DND-41 (cell line): ENCODE measurements around the gene DCLK1.

Source experiments
- EZH2 ChIP-seq: IDR thresholded peaks from 3 replicates; pipeline ENCODE4 v1.6.1; 2012; ENCODE audit warnings: borderline replicate concordance, low read depth, mild to moderate bottlenecking, moderate library complexity, low read length, inconsistent platforms; ENCODE audit not compliant: severe bottlenecking
- TF ChIP-seq, protein P1 (sequence below): IDR thresholded peaks from 2 replicates; pipeline ENCODE4 v1.5.1; 2012; ENCODE audit warnings: borderline replicate concordance, low read length, moderate library complexity, mild to moderate bottlenecking; ENCODE audit not compliant: poor library complexity, severe bottlenecking; ENCODE audit errors: extremely low read depth

DNA sequence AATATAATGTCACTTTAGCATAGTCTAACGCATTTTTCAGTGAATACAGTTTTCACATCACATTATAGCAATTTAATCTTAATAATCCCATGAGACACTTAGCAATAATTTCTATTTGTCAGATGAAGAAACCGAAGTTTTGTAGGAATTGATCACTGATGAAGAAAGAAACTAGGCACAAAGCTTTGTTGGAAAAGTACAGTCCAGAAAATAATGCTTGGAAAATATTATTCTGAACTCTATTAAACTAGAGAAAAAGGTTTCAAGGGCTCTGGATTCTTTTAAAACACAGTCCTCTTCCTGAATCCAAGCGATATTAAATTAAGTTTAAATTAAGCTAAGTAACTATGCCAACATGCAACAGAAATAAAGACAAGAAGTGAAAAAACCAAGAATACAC is 62.2 kb downstream of the DCLK1 start:
- TF ChIP-seq, protein P1, sequence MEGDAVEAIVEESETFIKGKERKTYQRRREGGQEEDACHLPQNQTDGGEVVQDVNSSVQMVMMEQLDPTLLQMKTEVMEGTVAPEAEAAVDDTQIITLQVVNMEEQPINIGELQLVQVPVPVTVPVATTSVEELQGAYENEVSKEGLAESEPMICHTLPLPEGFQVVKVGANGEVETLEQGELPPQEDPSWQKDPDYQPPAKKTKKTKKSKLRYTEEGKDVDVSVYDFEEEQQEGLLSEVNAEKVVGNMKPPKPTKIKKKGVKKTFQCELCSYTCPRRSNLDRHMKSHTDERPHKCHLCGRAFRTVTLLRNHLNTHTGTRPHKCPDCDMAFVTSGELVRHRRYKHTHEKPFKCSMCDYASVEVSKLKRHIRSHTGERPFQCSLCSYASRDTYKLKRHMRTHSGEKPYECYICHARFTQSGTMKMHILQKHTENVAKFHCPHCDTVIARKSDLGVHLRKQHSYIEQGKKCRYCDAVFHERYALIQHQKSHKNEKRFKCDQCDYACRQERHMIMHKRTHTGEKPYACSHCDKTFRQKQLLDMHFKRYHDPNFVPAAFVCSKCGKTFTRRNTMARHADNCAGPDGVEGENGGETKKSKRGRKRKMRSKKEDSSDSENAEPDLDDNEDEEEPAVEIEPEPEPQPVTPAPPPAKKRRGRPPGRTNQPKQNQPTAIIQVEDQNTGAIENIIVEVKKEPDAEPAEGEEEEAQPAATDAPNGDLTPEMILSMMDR = no peak
- no peak for TF ChIP-seq EZH2
